HK-2 (cell line): ENCODE results near the gene TANGO6.
A peak's percentile ranks its signal among the peaks of the same experiment; 100 is the strongest.
"Not testable (repeated sequence)": the region's sequence is repeated elsewhere in the genome, so short reads cannot be mapped to it uniquely, and the experiment has no call there.

Experiments
- DNase-seq: peaks from one replicate; pipeline ENCODE4 v3.0.0-alpha.2; 2018; ENCODE audit not compliant: unreplicated experiment

TANGO6 gene

GRCh38 chr16:68969338-68969737 lies 126.0 kb downstream of the TANGO6 start:
- DNase-seq = no peak

DNA sequence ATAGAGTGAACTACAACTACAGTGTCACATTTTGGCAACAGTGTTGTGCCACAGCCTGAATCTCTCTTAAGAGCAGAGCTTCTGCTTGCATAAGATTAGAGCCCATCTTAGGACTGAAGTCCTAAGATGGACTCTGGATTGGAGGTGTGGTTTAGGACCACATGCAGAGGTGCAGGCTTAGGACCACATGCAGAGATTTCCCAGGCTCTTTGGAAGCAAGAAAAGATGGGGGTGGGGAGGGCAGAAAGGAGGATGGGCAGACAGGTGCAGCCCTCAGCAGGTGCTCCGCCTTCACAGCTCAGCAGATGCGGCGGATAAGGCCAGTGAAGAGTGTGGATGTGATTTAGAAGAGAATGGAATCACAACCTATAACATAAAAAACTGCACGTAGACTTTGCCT lies 128.7 kb downstream of the TANGO6 start:
- no peak for DNase-seq

- DNase-seq = peak; percentile 46
Observed at GRCh38 chr16:68972720-68973119, 129.4 kb downstream of the TANGO6 start.

- no peak for DNase-seq
Observed at GRCh38 chr16:68973611-68974120, 130.3 kb downstream of the TANGO6 start.

- no peak for DNase-seq
Observed at GRCh38 chr16:68978303-68978954, 135.1 kb downstream of the TANGO6 start.

DNA sequence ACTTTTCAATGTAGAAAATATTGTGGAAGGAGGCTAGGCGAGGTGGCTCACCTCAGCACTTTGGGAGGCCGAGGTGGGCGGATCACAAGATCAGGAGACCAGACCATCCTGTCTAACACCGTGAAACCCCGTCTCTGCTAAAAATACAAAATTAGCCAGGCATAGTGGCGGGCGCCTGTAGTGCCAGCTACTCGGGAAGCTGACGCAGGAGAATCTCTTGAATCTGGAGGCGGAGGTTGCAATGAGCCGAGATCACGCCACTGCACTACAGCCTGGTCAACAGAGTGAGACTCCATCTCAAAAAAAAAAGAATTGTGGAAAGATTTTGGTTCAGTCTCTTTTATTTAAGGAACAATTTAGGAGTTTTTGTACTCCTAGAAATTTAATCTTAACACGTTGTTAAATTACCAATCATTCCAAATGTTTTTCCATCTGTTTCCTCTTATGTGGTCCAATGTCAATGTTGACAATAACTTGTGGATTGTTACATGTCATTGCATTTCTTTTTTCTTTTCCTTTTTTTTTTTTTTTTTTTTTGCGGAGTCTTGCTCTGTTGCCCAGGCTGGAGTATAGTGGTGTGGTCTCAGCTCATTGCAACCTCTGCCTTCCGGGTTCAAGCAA lies 137.5 kb downstream of the TANGO6 start:
- no peak for DNase-seq

DNA sequence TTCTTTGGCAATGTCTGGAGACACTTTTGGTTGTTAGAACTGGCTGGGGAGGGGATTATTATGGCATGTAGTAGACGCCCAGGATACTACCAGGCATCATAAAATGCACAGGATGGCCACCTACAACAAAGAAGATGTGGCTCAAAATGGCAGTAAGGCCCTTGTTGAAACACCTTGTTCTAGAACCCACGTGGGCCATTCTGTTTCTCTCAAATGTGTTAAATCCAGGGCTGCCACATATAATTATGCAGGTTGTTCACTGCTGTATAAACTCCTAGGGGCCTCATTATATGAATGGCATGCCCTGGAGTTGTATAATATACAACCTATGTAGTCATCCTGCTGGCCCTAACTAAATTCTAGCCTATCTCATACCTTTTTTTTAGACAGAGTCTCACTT lies 138.6 kb downstream of the TANGO6 start:
- DNase-seq = no peak

DNA sequence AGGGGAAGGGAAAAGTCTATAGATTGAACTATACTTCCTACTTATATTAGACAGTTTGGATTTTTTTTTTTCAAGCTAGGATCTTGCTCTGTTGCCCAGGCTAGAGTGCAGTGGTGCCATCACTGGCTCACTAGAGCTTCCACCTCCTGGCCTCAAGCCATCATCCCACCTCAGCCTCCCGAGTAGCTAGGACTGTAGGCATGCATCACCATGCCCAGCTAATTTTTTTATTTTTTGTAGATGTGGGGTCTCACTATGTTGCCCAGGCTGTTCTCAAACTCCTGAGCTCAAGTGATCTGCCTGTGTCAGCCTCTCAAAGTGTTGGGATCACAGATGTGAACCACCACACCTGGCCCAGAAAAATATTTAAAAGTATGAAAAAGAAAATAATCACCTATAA lies 141.1 kb downstream of the TANGO6 start:
- DNase-seq = no peak

- DNase-seq = no peak
Observed at GRCh38 chr16:68985268-68985667, 141.9 kb downstream of the TANGO6 start.

GRCh38 chr16:68985855-68986254 lies 142.5 kb downstream of the TANGO6 start:
- DNase-seq = no peak

- DNase-seq = no peak
Observed at GRCh38 chr16:68987734-68988457, 144.6 kb downstream of the TANGO6 start.

- DNase-seq = not testable (repeated sequence)
Observed at GRCh38 chr16:68990172-68990845, 147.0 kb downstream of the TANGO6 start.

GRCh38 chr16:68991075-68991474 lies 147.7 kb downstream of the TANGO6 start:
- no peak for DNase-seq

DNA sequence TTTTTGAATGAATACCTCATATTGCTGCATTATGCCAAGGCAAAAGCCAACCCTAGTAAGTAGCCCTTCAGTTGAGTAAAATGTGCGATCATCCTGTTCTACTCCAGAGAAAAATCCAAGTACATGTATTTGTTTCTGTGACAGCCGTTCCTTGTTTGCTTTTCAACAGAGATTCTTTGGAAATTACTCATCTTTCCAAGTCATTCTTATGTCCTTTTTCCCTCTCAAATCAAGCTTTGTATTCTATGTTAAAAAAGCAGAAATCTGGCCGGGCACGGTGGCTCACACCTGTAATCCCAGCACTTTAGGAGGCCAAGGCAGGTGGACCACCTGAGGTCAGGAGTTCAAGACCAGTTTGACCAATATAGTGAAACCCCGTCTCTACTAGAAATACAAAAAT lies 149.2 kb downstream of the TANGO6 start:
- DNase-seq = peak; percentile 17

DNA sequence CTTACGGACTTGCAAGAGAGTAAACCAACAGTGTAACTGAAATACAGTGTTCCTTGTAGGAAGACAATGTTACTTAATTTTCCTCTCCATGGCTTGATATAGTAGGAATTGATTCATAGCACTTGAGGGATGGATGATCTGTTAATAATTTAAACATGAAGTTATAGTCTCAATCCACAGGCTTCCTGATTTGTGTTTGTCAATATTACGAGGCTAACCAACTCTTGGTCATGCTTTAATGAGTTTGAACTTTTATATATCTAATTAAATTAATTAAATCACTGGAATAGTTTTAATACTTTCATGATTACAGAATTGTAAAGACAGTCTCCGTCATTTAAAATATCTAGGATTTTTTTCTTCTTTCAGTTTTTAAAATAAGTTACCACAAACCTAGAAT lies 150.1 kb downstream of the TANGO6 start:
- no peak for DNase-seq

- DNase-seq = no peak
Observed at GRCh38 chr16:68993885-68994284, 150.6 kb downstream of the TANGO6 start.

DNA sequence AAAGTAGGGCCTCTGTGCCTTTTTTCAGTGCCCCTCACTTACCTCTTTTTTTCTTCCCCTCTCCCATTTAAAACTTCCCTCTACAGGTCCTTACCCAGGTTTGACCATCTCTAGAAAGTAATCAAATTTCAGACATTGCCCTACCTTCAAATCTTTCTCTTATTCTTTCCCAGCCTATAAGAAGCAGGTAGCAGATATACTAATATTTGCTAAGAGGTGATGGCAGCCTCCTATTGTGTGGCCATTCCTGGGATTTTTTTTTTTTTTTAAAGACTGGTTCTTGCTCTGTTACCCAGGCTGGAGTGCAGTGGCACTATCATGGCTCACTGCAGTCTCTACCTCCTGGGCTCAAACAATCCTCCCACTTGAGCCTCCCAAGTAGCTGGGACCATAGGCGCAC lies 151.0 kb downstream of the TANGO6 start:
- DNase-seq = no peak

DNA sequence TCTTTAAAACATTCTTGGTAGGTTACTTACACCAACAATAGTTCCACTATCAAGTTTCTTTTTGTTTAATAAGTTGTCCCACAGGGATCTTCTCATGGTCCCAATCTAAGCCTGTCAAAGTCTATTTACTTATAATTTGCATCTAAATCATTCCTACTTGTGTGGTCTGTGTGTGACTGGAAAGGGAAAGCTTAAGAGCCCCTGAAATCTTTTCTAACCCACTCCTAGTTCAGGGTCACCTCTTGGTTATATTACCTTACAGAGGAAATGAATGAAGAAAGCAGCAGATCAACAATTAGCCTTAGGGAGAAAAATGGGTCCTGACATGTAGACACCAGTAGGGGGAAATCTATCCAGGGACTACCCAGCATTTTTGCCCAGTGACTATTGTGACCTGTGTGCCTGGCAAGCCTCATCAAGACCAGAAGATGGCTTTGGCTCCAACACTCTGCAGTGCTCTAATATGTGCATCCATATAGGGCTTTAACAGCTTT lies 151.7 kb downstream of the TANGO6 start:
- peak; percentile 53 for DNase-seq

DNA sequence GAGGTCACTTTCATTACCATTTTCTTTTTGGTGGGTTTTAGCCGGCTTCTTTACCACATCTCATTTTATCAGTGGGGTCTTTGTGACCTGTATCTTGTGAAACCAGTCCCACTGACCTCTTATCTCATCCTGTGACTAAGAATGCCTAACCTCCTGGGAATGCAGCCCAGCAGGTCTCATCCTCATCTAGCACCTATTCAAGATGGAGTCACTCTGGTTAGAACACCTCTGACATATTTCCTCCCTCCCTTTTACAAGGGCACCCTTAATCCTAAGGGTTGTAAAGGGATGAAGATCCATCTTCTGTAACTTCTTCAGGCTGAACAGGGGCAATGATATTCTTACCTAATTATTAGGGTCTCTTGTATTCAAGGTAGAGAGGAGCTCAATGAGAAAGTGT lies 154.2 kb downstream of the TANGO6 start:
- DNase-seq = no peak

GRCh38 chr16:68999114-68999513 lies 155.8 kb downstream of the TANGO6 start:
- no peak for DNase-seq

DNA sequence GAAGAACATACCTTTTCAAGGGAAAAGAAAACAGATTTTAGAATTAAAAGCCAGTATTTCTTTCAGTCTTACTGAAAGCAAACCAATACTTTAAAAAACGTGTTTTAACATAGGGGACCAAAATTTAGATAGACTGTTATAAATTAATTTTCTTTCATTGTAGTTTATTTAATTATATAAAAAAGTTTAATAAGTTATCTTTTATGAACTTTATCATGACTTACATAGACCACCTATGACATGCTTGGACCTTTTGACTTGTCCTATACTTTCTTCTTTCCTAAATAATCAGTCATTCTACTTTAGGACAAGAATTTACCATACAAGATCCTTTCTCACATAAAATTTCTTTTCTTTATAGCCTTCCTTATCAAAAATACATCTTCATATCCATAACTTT lies 160.2 kb downstream of the TANGO6 start:
- DNase-seq = no peak

GRCh38 chr16:69005641-69006355 lies 162.5 kb downstream of the TANGO6 start:
- no peak for DNase-seq
